ENCODE data around the gene PKP1.

PKP1 gene

GRCh38 chr1:201311356-201312011 is 28.2 kb downstream of the PKP1 start:
- no peak for FAIRE-seq

DNA sequence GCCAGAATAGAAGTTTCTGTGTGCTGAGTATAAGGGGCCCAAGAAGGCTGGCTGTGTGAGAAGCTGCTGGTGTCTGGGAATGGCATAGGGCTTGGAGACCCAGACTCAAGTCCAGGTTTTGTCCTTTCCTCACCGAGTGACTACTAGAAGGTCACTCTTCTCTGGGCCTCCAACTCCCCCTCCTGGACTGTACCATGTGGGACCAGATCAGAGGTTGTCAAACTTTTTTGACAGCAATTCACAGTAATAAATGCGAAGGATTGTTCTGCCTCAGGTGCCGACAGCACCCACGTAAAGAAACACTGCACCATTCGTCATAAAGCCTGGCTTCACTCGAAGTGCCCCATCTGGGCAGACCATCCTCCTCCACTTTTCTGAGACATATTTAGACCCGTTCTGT is 29.0 kb downstream of the PKP1 start:
- no peak for FAIRE-seq

- no peak for FAIRE-seq
These were observed 29.8 kb downstream of the PKP1 start for GRCh38 chr1:201313086-201313485.

- FAIRE-seq: no peak
These were observed 33.2 kb downstream of the PKP1 start for GRCh38 chr1:201316556-201316955.

- FAIRE-seq: no peak
These were observed 34.2 kb downstream of the PKP1 start for GRCh38 chr1:201317551-201317950.

- no peak for FAIRE-seq
These were observed 35.4 kb downstream of the PKP1 start for GRCh38 chr1:201318504-201319340.

DNA sequence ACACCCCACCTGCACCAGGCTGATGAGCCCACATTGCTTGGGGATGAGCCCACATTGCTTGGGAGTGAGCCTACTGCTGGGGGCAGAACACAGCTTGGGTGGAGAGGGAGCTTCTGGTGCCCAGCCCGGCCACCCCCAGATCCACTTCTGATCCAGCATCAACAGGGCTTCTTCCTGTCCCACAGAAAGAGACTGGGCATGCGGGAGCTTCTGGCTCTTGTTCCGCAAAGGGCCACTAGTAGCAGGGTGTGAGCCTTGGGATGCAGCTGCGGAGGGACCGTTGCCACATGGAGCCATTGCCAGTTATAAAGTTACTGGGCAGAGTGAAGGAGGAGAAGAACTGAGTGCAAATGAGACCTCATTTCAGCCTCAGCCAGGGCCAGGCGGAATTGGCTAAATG is 36.3 kb downstream of the PKP1 start:
- no peak for FAIRE-seq

GRCh38 chr1:201320168-201320788 is 37.0 kb downstream of the PKP1 start:
- no peak for FAIRE-seq

DNA sequence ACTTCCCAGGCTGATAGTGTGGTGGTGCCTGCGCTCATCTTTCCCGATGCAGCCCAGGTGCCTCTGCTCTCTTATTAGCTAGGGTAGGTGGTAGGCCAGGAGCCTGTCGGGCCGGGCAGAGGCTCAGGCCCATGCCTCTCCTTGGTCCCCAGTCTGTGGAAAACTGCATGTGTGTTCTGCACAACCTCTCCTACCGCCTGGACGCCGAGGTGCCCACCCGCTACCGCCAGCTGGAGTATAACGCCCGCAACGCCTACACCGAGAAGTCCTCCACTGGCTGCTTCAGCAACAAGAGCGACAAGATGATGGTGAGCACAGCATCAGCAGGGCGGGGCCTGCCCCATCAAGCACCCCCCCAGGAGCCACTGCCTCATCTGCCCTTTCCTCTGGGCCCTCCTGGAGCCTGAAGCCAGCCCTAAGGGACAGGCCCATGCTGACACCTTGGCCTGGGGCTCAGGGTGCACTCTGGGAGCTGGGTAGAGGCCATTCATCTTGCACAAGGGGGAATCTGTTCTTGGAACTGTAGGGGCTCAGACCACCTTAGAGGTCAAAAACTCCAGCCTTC is 38.6 kb downstream of the PKP1 start:
- no peak for FAIRE-seq

GRCh38 chr1:201322653-201323510 is 39.6 kb downstream of the PKP1 start:
- no peak for FAIRE-seq

GRCh38 chr1:201324306-201324705 is 41.0 kb downstream of the PKP1 start:
- no peak for FAIRE-seq

DNA sequence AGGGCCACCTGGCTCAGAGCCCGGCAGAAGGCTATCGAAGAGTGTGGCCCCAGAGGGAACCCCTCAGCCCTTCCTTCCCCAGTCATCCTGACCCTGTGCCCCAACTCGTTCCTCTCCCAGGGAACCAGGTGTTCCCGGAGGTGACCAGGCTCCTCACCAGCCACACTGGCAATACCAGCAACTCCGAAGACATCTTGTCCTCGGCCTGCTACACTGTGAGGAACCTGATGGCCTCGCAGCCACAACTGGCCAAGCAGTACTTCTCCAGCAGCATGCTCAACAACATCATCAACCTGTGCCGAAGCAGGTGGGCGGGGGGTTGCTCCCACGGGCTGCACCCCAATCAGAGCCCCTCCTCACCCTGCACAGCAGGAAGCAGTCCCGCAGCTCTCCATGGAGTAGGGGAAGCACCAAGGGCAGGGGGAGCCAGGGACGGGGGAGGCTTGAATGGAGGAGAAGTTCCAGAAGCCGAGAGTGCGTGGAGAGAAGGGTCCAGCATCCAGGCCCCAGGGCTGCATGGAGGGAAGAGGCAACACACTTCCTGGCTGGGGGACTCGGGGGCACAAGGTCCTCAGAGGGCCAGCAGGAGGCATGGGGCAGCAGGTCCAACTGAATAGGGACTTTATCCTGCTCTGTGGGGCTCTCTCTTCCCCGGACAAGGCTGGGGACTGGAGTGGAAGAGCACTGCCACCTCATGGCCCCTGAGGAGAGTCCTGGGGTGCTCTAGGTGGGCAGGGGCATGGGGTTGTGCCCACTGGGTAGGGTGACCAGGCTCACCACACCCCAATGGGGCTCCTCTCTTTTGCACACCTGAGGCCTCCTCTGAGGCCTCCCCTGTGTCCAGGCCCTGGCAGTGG is 41.7 kb downstream of the PKP1 start:
- FAIRE-seq: no peak

- FAIRE-seq: no peak
These were observed 42.4 kb downstream of the PKP1 start for GRCh38 chr1:201325678-201326060.

- no peak for FAIRE-seq
These were observed 43.4 kb downstream of the PKP1 start for GRCh38 chr1:201326710-201327109.

DNA sequence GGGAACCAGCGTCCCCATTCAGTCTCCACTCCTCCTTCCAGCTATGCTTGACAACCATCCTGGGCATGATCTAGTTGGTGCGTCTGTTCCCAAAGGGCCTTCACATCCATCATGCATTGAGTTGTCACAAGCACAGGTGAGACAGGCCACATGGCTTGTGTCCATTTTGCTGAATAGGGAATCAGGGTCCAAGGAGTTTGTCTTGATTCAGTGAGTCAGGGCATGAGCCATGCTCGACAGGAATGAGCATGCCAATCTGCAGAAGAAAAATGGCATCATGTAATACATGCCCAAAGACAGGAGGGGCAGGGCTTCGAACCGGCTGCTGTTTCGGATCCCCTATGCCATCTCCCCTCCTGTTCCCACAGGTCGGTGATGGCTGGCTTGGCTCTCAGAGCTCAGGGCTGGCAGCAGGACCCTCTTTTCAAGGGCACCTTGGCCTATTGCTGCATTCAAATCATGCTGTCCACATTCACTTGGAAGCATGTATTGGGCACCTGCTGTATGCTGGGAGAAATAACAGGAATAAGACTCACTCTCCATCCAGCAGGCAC is 44.5 kb downstream of the PKP1 start:
- FAIRE-seq: no peak

- FAIRE-seq: no peak
These were observed 45.3 kb downstream of the PKP1 start for GRCh38 chr1:201328576-201328975.

GRCh38 chr1:201329286-201329685 is 46.0 kb downstream of the PKP1 start:
- no peak for FAIRE-seq

DNA sequence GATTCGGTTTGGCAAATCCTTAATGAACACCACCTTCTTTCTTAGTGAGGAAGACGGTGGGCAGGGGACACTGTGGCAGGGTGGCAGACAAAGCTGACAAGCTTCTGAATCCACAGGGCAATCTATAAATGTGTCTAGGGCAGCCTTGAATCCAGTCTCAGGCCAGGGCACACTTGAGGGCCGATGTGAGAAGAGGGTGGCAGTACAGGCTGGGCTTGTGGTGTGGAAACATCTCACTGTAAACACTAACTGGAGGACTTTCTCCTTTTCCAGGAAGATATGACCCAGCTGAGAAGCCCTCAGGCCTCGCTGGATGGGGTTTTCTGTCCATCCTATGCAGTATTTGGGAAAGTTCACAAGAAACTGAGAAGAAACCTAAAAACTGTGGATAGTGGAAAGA is 46.5 kb downstream of the PKP1 start:
- FAIRE-seq: no peak

GRCh38 chr1:201330541-201330940 is 47.2 kb downstream of the PKP1 start:
- FAIRE-seq: no peak

GRCh38 chr1:201331166-201331565 is 47.9 kb downstream of the PKP1 start:
- FAIRE-seq: no peak

- no peak for FAIRE-seq
These were observed 48.7 kb downstream of the PKP1 start for GRCh38 chr1:201332021-201332420.

Data from colon (tissue), 2 donors.